Suppressor macrophage (primary cell): ENCODE results near the gene ADGRA1.

Experiments used
- DNase-seq, 4 experiments: peaks; one replicate each; pipeline ENCODE4 v3.0.0-alpha.2; 2020 to 2022

Gene ADGRA1

GRCh38 chr10:133180965-133181639, 93.4 kb downstream of the ADGRA1 start:
- DNase-seq = no peak
